Measurements from ENCODE around the gene DGKB. TPM values are rescaled to one million over a fixed set of nuclear protein-coding genes. Genes with fewer than 3 reads are reported as not detected.

The DGKB gene
- total RNA-seq, 1 donor from 2014 or later, result 0.72 TPM

GRCh38 chr7:14218338-14218737 is 684.2 kb downstream of the DGKB start:
- DNase-seq (ENCODE audit: low read depth, low spot score), result no peak
- Mint-ChIP-seq H3K4me1 (no peaks in the 10 kb centered on the region), H3K27me3 (ENCODE audit: low read depth) (no peaks in the 10 kb centered on the region), H3K9me3 (peaks cover 5% of the 10 kb centered on the region), H3K4me3 (no peak overlapping the region), H3K27ac (ENCODE audit: unreplicated experiment) (no peak overlapping the region), H3K36me3 (ENCODE audit: low read depth) (no peaks in the 10 kb centered on the region)
- TF ChIP-seq CTCF (conservative IDR thresholded peaks at IDR 0.05), result no peak

GRCh38 chr7:14209896-14210484 is 692.6 kb downstream of the DGKB start:
- Mint-ChIP-seq H3K27ac (ENCODE audit: unreplicated experiment) (no peak overlapping the region), H3K4me1 (no peaks in the 10 kb centered on the region)

GRCh38 chr7:14207711-14208110 is 694.8 kb downstream of the DGKB start:
- H3K9me3 Mint-ChIP-seq, result peaks cover 3% of the 10 kb centered on the region
- H3K27me3 Mint-ChIP-seq (ENCODE audit: low read depth), result no peaks in the 10 kb centered on the region
- H3K4me1 Mint-ChIP-seq, result no peaks in the 10 kb centered on the region
- DNase-seq (ENCODE audit: low read depth, low spot score), result no peak
- TF ChIP-seq CTCF (conservative IDR thresholded peaks at IDR 0.05), result no peak
- no peaks in the 10 kb centered on the region for H3K36me3 Mint-ChIP-seq (ENCODE audit: low read depth)
- H3K4me3 Mint-ChIP-seq, result no peak overlapping the region
- no peak overlapping the region for H3K27ac Mint-ChIP-seq (ENCODE audit: unreplicated experiment)

More at GRCh38 chr7:14209896-14210484, 692.6 kb downstream of the DGKB start:
- Mint-ChIP-seq H3K4me3 (no peak overlapping the region), H3K9me3 (peaks cover 3% of the 10 kb centered on the region), H3K36me3 (ENCODE audit: low read depth) (no peaks in the 10 kb centered on the region), H3K27me3 (ENCODE audit: low read depth) (no peaks in the 10 kb centered on the region)
- no peak for TF ChIP-seq CTCF (conservative IDR thresholded peaks at IDR 0.05)
- no peak for DNase-seq (ENCODE audit: low read depth, low spot score)

GRCh38 chr7:14207138-14207537 is 695.4 kb downstream of the DGKB start:
- H3K27ac Mint-ChIP-seq (ENCODE audit: unreplicated experiment), result no peak overlapping the region
- H3K27me3 Mint-ChIP-seq (ENCODE audit: low read depth), result no peaks in the 10 kb centered on the region
- no peak overlapping the region for H3K4me3 Mint-ChIP-seq
- peaks cover 3% of the 10 kb centered on the region for H3K9me3 Mint-ChIP-seq
- no peaks in the 10 kb centered on the region for H3K4me1 Mint-ChIP-seq
- TF ChIP-seq CTCF (conservative IDR thresholded peaks at IDR 0.05), result no peak
- H3K36me3 Mint-ChIP-seq (ENCODE audit: low read depth), result no peaks in the 10 kb centered on the region
- DNase-seq (ENCODE audit: low read depth, low spot score), result no peak

GRCh38 chr7:14206121-14206520 is 696.4 kb downstream of the DGKB start:
- Mint-ChIP-seq H3K27me3 (ENCODE audit: low read depth) (no peaks in the 10 kb centered on the region), H3K27ac (ENCODE audit: unreplicated experiment) (no peak overlapping the region), H3K4me3 (no peak overlapping the region), H3K9me3 (peaks cover 3% of the 10 kb centered on the region), H3K4me1 (no peaks in the 10 kb centered on the region), H3K36me3 (ENCODE audit: low read depth) (no peaks in the 10 kb centered on the region)
- DNase-seq (ENCODE audit: low read depth, low spot score), result no peak
- no peak for TF ChIP-seq CTCF (conservative IDR thresholded peaks at IDR 0.05)

All from neural crest cell (in vitro differentiated cells).